Measurements from ENCODE around the gene ZNF668. TPM values are rescaled to one million over a fixed set of nuclear protein-coding genes. Genes with fewer than 3 reads are reported as not detected.
A peak's percentile ranks its signal among the peaks of the same experiment; 100 is the strongest.

ZNF668 gene
- total and polyA plus RNA-seq, 2 donors (not counting 1 experiment from before 2014, with no cell fraction given), result 5.8 to 12.0 TPM

GRCh38 chr16:31073142-31073969 lies 684 bp downstream of the ZNF668 start:
- CTCF ChIA-PET, result interaction anchor here (1.0 to 2.1 kb wide), 10 partner anchors 19 to 309 kb away, joined by 3 to 18 read pairs (median 4); partner anchors contain the start of genes HSD3B7, KAT8 and STX4
- Histone ChIP-seq H3K9me3 (ENCODE audit: control extremely low read depth in 1 of 3, control insufficient read depth in 2 of 3, insufficient read depth in 1 of 3, low read length in 2 of 3) (peaks cover 0 to 3% (median 0%) of the 10 kb centered on the region in 3 donors), H3K9ac (ENCODE audit: low read length) (peak overlapping the region; percentile 89), H4K20me1 (ENCODE audit: control insufficient read depth, insufficient read depth, low read length, poor library complexity, severe bottlenecking) (peaks cover 18% of the 10 kb centered on the region), H3K4me3 (ENCODE audit: control extremely low read depth in 1 of 5, extremely low read depth in 1 of 5, insufficient read depth in 1 of 5, low read depth in 2 of 5, low read length in 4 of 5) (peak overlapping the region; percentile 73 to 99 (median 91)), H2AFZ (ENCODE audit: insufficient read depth, low read depth, low read length, poor library complexity, severe bottlenecking) (peak overlapping the region; percentile 94), H3K4me1 (ENCODE audit: control insufficient read depth in 2 of 2, insufficient read depth in 2 of 2, low read length in 2 of 2) (peaks cover 20 to 25% of the 10 kb centered on the region in 2 donors), H3K27ac (ENCODE audit: low read length in 2 of 2) (peak overlapping the region; percentile 78 to 89), H3K79me2 (ENCODE audit: control insufficient read depth, insufficient read depth, low read length) (peaks cover 48% of the 10 kb centered on the region), H3K4me2 (replicated peaks; ENCODE audit: low read depth, low read length, poor library complexity, severe bottlenecking) (peak overlapping the region; percentile 78), H3K27me3 (replicated peaks in 1 of 4; ENCODE audit: control extremely low read depth in 1 of 4, control insufficient read depth in 3 of 4, insufficient read depth in 4 of 4, low read length in 3 of 4) (no peaks in the 10 kb centered on the region), H3K36me3 (replicated peaks in 1 of 2; ENCODE audit: control extremely low read depth in 1 of 2, control insufficient read depth in 1 of 2, extremely low read depth in 1 of 2, insufficient read depth in 2 of 2, low read length in 1 of 2) (peaks cover 0 to 17% of the 10 kb centered on the region in 2 experiments)
- intact Hi-C loops (cut with micrococcal nuclease), result loop anchor here (1.0 to 5.0 kb wide), 2 partner anchors 76 to 1111 kb away; partner anchors contain the start of gene TMEM219
- ATAC-seq (ENCODE audit: low read depth) (peak; percentile 56), DNase-seq (peak; percentile 91)
- peaks cover 38% of the 10 kb centered on the region for H3K4me1 Mint-ChIP-seq
- no peaks in the 10 kb centered on the region for H3K27me3 Mint-ChIP-seq
- H3K9me3 Mint-ChIP-seq (ENCODE audit: insufficient read depth), result no peaks in the 10 kb centered on the region
- TF ChIP-seq EZH2 (IDR thresholded peaks at IDR 0.05; ENCODE audit: borderline replicate concordance, insufficient read depth, low read depth, low read length, poor library complexity, severe bottlenecking), result no peak
- TF ChIP-seq, protein P1, sequence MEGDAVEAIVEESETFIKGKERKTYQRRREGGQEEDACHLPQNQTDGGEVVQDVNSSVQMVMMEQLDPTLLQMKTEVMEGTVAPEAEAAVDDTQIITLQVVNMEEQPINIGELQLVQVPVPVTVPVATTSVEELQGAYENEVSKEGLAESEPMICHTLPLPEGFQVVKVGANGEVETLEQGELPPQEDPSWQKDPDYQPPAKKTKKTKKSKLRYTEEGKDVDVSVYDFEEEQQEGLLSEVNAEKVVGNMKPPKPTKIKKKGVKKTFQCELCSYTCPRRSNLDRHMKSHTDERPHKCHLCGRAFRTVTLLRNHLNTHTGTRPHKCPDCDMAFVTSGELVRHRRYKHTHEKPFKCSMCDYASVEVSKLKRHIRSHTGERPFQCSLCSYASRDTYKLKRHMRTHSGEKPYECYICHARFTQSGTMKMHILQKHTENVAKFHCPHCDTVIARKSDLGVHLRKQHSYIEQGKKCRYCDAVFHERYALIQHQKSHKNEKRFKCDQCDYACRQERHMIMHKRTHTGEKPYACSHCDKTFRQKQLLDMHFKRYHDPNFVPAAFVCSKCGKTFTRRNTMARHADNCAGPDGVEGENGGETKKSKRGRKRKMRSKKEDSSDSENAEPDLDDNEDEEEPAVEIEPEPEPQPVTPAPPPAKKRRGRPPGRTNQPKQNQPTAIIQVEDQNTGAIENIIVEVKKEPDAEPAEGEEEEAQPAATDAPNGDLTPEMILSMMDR (IDR thresholded peaks at IDR 0.05), result no peak
- peak overlapping the region; percentile 95 for H3K4me3 Mint-ChIP-seq
- H3K27ac Mint-ChIP-seq, result peak overlapping the region; percentile 96
- POLR2A ChIA-PET, result interaction anchor here (0.8 to 2.4 kb wide), 12 partner anchors 11 to 800 kb away, joined by 3 to 28 read pairs (median 6); partner anchors contain the start of genes ARMC5, FUS, KAT8 and SETD1A
- WGBS (ENCODE audit: insufficient coverage), result under 1% methylated on average over 83 of the region's 83 CpGs
